Limb (tissue), 2 donors: ENCODE data around the gene SH3TC1.

ENCODE experiments used
- DNase-seq, 2 donors: peaks; one replicate each; pipeline ENCODE4 v3.0.0-alpha.2; 2016; ENCODE audit errors: extremely low spot score in 2 of 2

Gene SH3TC1

DNA sequence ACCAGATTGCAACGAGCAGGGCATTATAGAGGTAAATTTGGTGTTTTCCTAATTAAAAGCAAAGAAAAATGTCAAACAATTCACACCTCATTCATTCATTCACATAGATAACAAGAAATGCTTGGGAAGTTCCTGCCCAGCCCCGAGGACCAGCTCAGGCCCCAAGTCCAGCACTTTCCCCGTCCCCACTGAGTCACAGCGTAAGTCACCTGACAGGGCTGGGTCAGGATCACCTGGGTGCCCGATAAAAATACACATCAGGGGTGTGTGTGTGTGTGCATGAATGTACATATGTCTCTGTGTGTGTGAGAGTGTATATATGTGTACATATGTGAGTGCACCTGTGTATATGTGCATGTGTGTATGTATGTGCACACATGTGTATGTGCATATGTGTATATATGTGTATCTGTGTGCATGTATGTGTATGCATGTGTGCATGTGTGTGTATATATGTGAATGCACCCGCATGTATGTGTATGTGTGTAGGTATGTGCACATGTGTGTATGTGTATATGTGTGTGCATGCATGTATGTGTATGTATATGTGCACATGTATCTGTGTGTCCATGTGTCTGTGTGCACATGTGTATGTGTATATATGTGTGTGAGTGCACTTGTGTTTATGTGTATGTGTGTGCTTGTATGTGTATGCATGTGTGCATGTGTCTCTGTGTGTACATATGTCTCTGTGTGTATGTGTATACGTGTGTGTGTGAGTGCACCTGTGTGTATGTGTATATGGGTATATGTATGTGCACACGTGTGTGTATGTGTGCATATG is 18.6 kb upstream of the SH3TC1 start:
- DNase-seq, result no peak

DNA sequence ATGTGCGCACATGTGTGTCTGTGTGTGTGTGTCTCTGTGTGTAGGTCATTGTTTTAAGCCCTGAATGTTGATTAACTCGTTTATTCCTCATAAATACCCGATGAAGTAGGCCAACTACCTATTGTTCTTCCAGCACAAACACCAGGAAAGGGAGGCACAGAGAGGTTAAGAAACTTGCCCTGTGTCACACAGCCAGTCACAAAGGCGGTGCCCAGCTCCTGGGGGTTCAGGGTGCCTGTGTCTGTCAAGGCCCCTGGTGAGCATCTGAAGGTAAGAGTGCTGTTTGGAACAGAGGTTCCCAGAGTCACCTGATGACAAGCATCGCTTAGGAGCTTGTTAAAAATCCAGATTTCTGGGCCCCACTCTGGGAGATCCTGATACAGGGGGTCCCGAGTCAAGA is 18.0 kb upstream of the SH3TC1 start:
- no peak for DNase-seq

DNA sequence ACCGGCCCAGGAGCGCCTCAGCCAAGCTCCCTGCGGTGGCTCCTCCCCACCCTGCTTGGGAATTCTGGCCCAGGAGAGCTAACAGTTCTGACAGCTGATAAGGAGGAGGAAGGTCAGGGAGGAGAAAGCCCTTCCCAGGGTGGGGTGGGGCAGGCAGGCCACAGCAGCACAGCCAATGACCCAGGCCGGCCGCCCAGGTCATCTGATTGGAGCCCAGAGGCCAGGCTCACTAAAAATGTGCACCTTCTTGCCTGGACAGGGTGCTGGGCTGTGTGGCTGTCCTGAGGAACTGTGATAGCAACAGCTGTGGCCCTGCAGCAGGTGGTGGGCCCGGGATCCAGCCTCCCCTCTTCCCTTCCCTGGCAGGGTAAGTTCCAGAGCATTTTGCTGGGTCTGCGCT is 17.2 kb upstream of the SH3TC1 start:
- peak in 1 of 2 donors; percentile 32 for DNase-seq

DNA sequence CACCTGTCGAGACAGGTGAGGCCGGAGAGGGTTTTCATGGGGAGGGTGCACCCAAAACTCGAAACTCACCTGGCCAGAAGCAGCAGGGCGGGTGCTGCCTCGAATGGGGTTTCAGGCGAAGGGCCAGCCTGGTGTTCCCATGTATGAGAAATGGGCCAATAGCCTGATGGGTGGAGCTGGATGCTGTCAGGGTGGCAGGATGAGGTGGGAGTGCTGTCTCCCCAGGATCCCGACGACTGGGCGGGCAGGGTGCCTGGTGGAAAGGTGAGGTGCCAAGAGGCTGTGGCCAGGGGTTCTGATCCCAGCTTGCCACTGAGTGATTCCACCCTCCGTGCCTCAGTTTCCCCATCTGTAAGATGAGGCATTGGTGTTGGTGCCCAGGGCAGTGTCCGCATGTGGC is 16.8 kb upstream of the SH3TC1 start:
- DNase-seq, result no peak

DNA sequence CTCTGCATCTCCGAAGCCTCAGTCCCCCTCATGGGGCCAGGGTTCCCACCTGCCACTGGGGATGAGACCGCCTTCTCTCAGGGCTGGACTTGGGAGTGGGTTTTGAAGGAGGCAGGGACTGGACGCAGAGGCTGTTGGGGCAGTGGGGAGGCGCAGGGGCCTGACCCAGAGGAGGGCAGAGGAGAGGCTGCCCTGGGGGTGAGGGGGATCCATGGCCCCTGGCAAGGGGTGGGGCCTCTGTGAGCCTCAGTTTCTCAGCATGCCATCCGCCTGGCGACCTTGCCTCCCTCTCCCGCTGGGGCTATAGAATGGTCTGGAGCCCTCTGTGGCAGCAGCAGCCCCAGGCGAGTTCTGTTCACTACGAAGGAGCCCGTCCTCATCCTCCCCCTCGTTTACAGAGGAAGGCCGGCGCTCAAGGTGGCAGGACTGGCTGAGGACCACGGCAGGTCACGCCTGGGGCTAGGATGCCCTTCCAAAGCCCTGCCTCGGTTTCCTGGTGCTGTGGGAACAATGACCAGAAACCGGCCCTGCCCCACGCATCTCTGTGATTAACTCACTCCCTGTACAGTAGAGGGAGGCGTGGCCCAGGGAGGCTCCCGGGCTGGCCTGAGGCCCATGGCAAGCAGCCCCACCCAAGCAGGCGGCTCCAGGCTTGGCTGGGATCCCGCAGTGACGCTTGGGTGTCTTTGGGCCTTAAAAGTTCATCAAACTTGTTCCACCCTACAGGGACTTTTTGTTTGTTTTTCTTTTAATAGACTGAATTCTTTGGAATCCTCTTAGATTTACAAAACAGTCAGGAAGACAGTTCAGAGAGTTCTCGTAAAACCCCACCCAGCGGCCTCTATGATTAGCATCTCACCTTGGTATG is 16.0 kb upstream of the SH3TC1 start:
- peak in 1 of 2 donors; percentile 57 for DNase-seq

DNA sequence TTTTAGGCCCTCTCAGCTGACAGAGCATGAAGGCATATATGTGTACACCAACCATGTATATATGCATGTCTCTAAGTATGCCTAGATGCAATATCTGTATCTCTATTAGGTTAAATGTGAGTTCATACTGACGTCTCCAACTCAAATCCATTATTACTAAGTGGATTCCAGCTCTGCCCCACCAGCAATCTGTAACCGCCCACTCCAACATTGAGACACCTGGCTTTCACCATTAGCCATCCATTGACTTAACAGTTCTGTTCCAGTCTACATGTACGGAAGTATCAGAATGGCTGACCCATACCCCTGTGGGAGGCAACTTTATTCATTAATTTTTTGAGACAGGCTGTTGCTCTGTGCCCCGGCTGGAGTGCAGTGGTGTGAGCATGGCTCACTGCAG is 15.0 kb upstream of the SH3TC1 start:
- no peak for DNase-seq

DNA sequence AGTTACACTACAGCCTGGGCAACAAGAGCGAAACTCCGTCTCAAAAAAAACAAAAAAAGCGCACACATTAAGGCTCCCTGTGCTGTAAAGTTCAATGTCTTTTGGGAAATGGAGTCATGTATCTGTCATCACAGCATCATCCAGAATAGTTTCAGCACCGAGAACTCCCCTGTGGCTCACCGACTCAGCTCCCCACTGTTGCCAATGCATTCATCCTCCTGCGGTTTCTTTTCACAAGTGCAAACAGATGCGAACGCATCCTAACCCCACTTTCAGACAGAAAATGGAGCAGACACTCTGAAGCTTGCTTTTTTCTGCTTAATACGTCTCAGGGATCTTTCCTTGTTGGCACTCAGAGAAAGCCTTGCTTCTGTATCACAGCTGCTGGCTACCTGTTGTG is 13.8 kb upstream of the SH3TC1 start:
- DNase-seq, result no peak

DNA sequence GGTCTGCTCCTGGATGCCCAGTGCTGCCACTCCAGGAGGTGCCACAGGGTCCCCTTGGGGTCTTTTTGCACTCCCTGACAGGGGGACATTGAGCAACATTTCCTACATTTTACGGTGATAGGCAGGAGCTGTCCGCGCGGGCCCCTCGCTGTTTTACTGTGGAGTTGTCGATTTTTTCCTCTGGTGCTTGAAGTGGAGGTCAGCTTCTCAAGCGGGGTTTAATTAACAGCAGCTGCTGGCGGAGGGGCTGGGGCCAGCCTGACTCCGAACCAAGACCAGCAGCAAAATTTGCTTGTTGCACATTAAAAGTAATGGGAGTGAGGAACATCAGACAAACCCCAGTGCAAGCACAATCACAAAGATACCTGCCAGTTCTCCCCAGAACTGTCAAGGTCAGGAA is 13.2 kb upstream of the SH3TC1 start:
- DNase-seq, result no peak

DNA sequence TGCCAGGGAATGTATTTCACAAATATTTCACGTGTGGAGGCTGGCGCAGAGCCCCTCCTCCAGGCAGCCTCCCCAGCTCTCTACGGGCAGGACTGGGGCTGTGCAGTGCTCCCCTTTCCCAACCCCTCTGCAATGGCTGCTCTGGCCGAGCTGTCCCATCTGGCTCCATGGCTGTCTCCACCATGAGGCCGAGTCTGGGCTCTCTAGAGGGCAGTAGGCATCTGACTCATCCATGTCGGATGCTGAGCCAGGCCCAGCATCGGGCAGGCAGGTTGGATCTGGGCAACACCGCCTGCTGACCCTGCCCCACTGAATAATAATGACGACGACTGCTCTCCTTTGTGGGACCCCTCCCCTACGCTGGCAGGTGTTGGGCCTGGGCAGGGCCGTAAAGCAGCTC is 11.0 kb upstream of the SH3TC1 start:
- no peak for DNase-seq

DNA sequence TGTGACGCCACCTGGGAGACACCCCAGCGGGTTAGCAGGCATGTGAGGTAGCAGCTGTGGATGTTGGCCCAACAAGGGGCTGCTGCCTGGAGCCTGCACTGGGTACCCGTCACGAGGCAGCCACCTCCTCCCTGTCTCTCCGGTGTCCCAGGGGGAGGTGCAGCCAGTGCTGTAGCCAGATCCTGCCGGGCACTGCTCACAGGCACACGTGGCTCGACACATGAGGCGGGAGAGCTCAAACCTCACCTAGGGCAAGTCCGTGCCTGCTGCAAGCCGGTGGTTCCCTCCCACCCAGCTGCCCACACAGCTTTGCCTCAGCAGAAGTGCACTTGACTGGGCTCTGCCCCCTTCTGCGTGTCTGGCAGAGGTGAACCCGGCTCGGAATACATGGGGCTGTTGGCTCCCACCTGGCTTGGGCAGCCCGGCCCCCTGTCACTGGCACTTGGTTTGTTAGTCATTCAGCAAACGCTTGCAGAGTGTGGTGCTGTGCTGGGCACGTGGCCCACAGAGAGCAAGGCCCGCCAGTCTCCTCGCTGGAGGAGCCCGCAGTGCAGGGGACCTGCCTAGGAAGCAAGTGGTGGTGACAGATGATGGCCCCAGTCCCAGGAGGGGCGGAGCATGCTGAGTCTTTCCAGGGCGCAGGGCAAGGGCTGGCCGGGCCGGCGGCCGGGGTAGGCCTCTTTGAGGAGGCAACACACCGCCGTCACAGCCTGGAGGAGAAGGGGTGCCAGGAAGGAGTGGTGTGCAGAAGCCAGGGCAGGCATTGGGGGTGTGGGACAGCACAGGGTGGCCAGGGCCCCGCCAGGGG is 10.1 kb upstream of the SH3TC1 start:
- DNase-seq, result no peak

DNA sequence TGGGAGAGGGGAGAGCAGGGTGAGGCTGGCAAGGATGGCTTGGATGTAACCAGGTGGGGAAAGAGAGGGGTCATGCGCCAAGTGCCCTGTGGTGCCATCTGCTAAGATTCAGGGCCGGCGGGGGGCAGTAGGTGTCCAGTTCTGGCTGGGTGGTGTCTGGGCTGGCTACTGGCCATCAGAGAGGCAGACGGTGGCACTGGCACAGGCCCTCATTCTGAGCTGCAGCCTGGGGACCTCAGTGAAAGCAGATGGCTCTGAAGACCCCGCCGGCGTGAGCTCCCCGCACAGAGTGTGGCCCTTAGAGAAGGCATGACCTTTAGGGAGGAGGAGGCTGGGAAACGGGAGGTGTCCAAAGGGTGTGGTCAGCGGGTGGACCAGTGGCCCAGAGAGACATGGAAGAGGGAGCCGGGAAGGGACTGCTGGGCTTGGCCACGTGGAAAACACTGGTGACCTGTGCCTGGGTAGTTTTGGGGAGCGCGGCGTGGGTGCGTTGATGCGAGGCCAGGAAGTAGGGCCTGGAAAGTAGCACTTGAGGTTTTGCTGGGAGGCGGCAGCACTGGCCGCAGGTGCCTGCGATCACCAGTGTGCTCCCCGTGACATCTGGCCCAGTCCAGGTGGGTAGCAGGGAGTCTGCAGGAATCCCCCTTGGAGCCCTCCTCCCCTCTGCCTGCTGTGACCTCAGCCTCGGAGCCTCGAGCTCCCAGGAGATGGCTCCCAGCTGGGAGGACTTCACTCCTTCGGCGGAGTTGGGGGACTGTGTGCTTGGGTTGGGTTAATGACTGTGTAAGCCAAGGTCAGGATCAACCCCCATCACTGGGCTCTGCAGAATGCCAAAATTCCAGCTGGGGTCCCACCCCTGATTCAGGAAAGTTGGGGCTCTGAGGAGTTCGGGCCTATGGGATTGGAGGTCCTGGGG is 9.3 kb upstream of the SH3TC1 start:
- DNase-seq, result no peak

DNA sequence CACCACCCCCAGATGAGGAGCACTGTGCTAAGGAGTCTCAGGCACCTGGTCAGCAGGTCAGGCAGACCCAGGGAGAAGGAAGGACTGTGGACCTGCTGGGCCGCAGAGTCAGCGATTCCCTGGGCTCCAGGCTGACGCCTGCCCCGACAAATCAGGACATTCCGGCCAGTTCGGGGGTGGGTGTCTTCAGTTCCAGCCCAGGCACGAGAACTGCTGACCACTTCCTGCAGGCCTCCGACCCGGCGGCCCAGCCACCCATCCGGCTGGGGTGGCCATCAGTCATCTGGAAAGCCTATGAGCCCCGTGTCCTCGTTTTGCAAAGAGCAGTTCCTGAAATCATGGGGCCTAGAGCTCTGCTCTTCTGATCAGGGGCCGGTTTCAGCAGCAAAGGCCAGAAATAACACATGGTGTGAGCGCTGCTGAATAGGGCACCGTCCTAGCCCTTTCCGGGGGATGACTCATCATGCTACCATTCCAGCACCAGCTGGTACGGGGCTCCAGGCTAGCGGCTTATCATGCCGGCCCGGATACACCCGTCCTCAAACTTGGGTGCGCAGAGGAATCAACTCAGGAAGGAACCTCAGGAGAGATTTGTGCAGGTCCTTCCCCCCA is 7.8 kb upstream of the SH3TC1 start:
- DNase-seq, result no peak

DNA sequence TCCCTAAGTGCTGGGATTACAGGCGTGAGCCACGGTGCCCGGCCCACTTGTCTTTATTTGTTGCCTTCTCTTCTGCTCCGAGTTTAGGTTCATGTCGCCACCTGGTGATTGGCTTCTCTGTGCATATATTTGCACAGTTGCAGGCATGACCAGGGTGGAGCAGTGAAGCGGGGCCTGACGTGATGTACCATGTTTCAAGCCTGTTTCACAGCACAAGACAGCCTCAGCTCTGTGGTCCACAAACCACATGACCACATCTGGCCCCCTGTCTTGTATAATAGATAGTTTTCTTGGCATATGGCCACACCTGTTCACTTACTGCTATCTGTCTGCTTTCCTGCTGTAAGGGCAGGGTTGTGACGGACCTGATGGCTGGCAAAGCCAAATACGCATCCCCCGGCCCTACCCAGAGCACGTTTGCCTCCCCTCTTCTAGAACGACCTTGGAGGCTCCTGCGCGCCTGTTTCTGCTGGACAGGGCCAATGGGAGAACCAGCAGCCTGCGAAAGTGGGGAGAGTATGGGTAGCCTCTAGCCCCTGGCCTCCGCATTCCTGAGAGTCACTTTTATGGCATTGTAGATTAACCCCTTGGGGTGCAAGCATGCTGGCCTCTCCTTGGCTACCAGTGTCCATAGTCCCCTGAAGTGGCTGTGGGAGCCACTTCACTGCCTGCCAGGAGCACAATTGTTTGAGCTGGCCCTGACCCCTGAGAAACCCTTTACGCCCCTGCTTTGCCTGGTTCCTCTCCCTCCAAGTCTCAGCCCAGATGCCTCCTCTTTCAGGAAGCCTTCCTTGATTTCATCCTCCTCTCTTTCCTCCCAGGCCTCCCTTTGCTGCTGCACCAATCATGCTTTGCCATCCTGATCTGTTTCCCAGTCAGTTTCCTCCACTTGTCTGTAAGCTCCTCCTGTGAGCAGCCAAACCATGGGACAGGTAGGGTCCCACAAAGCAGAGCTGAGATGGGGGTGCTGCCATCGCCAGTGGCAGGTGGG is 6.0 kb upstream of the SH3TC1 start:
- DNase-seq, result peak; percentile 39 to 66

DNA sequence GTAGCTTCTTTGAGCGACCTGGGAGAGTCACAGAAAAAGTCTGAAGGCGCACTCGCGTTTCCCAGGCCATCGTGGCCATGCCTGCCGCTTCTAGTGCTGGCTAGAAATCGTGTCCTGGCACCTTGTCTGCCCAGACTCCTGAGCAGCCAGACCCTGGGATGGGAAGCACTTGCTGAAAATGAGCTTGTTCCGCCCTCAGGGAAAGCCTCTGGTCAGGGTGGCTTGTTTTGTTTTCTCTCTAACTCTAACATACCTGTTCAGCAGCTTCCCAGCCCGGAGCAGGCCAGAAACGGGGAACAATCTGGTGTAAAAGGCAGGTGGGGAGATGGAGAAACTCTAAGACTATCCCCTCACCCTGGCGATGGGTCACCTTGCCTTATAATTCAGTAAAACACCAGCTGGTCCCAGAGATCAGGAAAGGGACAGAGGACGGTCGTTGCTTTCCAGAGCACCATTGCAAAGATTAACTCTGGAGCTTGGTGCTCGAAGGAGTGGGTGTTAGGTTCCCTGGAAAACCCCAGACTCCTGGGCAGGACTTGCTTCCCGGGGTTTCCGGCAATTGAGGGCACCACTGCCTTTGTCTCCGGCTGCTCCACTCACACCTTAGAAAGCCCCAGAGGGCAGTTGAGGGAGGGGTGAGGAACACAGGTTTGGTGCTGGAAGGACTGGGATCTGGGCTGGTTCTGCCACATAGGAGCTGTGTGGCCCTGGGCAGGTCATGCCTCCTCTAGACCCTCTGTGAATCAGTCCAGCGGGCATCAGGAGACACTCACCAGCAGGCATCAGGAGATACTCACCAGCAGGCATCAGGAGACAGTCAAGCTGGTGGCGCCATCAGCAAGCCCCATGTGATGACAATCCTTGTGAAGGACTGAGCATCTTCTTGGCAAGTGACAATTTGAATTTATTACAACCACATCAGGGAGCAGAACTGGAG is 4.5 kb upstream of the SH3TC1 start:
- DNase-seq, result no peak

DNA sequence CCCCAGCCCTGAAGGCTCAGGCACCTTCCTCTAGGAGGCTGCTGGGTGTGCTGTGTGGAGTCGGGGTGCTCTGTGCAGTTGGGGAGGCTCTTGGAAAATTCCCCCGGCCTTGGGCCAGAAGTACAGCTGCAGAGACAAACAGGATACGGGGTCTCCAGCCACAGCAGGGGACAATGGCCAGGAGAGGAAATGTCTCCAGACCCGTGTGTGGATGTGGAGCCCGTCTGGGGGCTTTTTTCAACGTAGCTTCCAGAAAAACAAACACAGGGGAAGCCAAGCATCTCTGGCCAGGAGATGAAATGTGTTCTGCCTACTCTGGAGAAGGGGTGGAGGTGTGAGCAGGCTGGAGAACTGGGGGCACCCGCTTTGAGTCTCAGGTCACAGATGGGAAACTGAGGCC is 3.7 kb upstream of the SH3TC1 start:
- no peak for DNase-seq

DNA sequence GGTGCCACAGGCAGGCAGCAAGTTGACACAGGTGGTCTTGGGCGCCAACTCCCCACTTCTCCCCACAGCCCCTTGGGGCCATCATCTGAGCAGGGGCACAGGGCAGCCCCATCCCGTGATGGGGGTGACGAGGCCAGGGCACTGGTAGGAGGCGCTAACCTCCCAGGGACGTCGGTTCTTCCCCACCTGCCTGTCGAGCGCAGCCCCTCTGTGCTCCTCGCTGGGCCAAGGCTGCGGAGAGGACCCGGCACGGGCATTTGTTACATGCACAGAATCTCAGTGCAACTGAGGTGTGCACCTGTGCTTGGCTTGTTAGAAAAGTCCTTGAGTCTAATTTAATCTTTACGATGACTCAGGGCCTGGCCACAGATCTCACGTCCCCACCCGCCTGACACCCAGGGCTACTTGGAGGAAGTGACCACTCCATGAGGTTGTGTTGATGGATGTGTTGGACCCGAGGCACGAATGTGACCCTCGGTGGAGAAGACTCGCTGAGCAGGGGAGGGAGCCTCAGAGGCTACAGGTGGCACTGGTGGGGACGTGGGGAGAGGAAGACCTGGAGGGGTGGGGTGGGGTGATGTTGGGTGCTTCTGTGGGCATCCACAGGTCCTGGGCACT is 3.1 kb upstream of the SH3TC1 start:
- DNase-seq, result no peak

DNA sequence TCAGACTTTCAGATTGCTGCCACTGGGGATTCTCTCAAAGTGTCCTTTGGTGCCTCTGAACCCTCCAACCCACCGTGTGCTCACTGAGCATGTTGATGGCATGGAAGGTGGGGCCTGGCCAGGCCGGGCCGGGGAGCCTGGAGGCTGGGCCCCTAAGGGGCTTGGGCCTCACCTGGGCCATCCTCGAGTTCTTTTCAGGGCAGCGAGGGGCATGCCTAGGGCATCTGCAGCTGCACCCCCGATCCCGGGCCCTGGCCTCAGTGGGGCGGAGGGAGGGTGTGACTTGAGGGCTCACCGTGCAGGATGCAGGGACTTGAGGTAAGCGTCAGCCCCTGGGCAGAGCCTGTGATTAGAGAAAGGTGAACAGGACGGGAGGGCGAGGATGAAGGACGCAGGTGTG is 1.6 kb upstream of the SH3TC1 start:
- DNase-seq, result no peak
